Measurements from ENCODE around the gene HSPA1L. TPM values are rescaled to one million over a fixed set of nuclear protein-coding genes. Genes with fewer than 3 reads are reported as not detected.

HSPA1L gene
- total RNA-seq, 2 experiments from 2014 or later, result 1.7 to 1.8 TPM

GRCh38 chr6:31776485-31776988, 38.5 kb downstream of the HSPA1L start:
- ATAC-seq (ENCODE audit: poor library complexity) (peak; percentile 16), DNase-seq (no peak)
- no peaks in the 10 kb centered on the region for H3K9me3 ChIP-seq (ENCODE audit: control insufficient read depth in 1 of 2, insufficient read depth in 1 of 2, low read length in 2 of 2)
- TF ChIP-seq CTCF (IDR thresholded peaks at IDR 0.05), result no peak
- H3K27ac ChIP-seq (ENCODE audit: low read depth in 1 of 2, low read length in 2 of 2), result no peak overlapping the region
- H3K4me1 ChIP-seq (ENCODE audit: insufficient read depth, low read length), result peaks cover 60% of the 10 kb centered on the region
- Mint-ChIP-seq H3K4me3 (no peak overlapping the region), H3K4me1 (ENCODE audit: low read depth) (peaks cover 33% of the 10 kb centered on the region), H3K36me3 (ENCODE audit: low read depth) (peaks cover 20% of the 10 kb centered on the region), H3K27ac (no peak overlapping the region), H3K9me3 (no peaks in the 10 kb centered on the region), H3K27me3 (no peaks in the 10 kb centered on the region)
- no peaks in the 10 kb centered on the region for H3K27me3 ChIP-seq (ENCODE audit: control insufficient read depth in 1 of 2, insufficient read depth in 2 of 2, low read length in 2 of 2)
- peak overlapping the region; percentile 31 for H3K4me3 ChIP-seq (ENCODE audit: low read length)
- intact Hi-C loops (cut with DNase I, micrococcal nuclease), result no loop called here
- POLR2A ChIA-PET, result no interaction called here
- peaks cover 29% of the 10 kb centered on the region for H3K36me3 ChIP-seq (ENCODE audit: insufficient read depth, low read length)
- CTCF ChIA-PET, result interaction anchor here (0.6 to 2.5 kb wide), 3 partner anchors 9 to 20 kb away, joined by 3 to 6 read pairs (median 5); no protein-coding TSS in a partner anchor

GRCh38 chr6:31775633-31776484, 39.2 kb downstream of the HSPA1L start:
- H3K4me3 ChIP-seq (ENCODE audit: low read length), result no peak overlapping the region
- H3K4me1 ChIP-seq (ENCODE audit: insufficient read depth, low read length), result peaks cover 66% of the 10 kb centered on the region
- peaks cover 40% of the 10 kb centered on the region for H3K4me1 Mint-ChIP-seq (ENCODE audit: low read depth)
- TF ChIP-seq CTCF (IDR thresholded peaks at IDR 0.05), result no peak
- DNase-seq (no peak), ATAC-seq (ENCODE audit: poor library complexity) (no peak)
- ChIA-PET CTCF (interaction anchor here (0.7 to 2.5 kb wide), 2 partner anchors 20 to 54 kb away, joined by 5 to 6 read pairs; no protein-coding TSS in a partner anchor), POLR2A (interaction anchor here (1.1 kb wide), 1 partner anchor 10 kb away, joined by 3 read pairs; no protein-coding TSS in a partner anchor)
- no peak overlapping the region for H3K27ac Mint-ChIP-seq
- no peak overlapping the region for H3K27ac ChIP-seq (ENCODE audit: low read depth in 1 of 2, low read length in 2 of 2)
- no peak overlapping the region for H3K4me3 Mint-ChIP-seq
- no peaks in the 10 kb centered on the region for H3K9me3 Mint-ChIP-seq
- H3K27me3 Mint-ChIP-seq, result no peaks in the 10 kb centered on the region
- intact Hi-C loops (cut with DNase I, micrococcal nuclease), result no loop called here
- peaks cover 16% of the 10 kb centered on the region for H3K36me3 Mint-ChIP-seq (ENCODE audit: low read depth)
- no peaks in the 10 kb centered on the region for H3K9me3 ChIP-seq (ENCODE audit: control insufficient read depth in 1 of 2, insufficient read depth in 1 of 2, low read length in 2 of 2)
- no peaks in the 10 kb centered on the region for H3K27me3 ChIP-seq (ENCODE audit: control insufficient read depth in 1 of 2, insufficient read depth in 2 of 2, low read length in 2 of 2)
- peaks cover 22% of the 10 kb centered on the region for H3K36me3 ChIP-seq (ENCODE audit: insufficient read depth, low read length)

GRCh38 chr6:31775184-31775583, 39.9 kb downstream of the HSPA1L start:
- no peak overlapping the region for H3K4me3 Mint-ChIP-seq
- Histone ChIP-seq H3K4me1 (ENCODE audit: insufficient read depth, low read length) (peaks cover 69% of the 10 kb centered on the region), H3K27me3 (ENCODE audit: control insufficient read depth in 1 of 2, insufficient read depth in 2 of 2, low read length in 2 of 2) (no peaks in the 10 kb centered on the region), H3K36me3 (ENCODE audit: insufficient read depth, low read length) (peaks cover 16% of the 10 kb centered on the region), H3K27ac (ENCODE audit: low read depth in 1 of 2, low read length in 2 of 2) (no peak overlapping the region), H3K9me3 (ENCODE audit: control insufficient read depth in 1 of 2, insufficient read depth in 1 of 2, low read length in 2 of 2) (no peaks in the 10 kb centered on the region), H3K4me3 (ENCODE audit: low read length) (no peak overlapping the region)
- no peaks in the 10 kb centered on the region for H3K27me3 Mint-ChIP-seq
- ChIA-PET CTCF (interaction anchor here (0.7 kb wide), 1 partner anchor 54 kb away, joined by 5 read pairs; no protein-coding TSS in a partner anchor), POLR2A (interaction anchor here (1.1 kb wide), 1 partner anchor 10 kb away, joined by 3 read pairs; no protein-coding TSS in a partner anchor)
- intact Hi-C loops (cut with DNase I, micrococcal nuclease), result no loop called here
- TF ChIP-seq CTCF (IDR thresholded peaks at IDR 0.05), result no peak
- H3K36me3 Mint-ChIP-seq (ENCODE audit: low read depth), result peaks cover 10% of the 10 kb centered on the region
- H3K27ac Mint-ChIP-seq, result no peak overlapping the region
- ATAC-seq (ENCODE audit: poor library complexity), result no peak
- H3K4me1 Mint-ChIP-seq (ENCODE audit: low read depth), result peaks cover 40% of the 10 kb centered on the region
- no peaks in the 10 kb centered on the region for H3K9me3 Mint-ChIP-seq
- DNase-seq, result no peak
